Liver (tissue), 3 donors: ENCODE data around the gene FXYD2.

Experiments used
- ATF3 ChIP-seq: IDR thresholded peaks from 2 replicates; pipeline ENCODE4 v1.6.1; 2016; ENCODE audit warnings: antibody characterized with exemption
- CTCF ChIP-seq: fragments of 150-350 bp; IDR thresholded peaks from 2 replicates; pipeline ENCODE4 v1.5.1; 2017; ENCODE audit warnings: improper control_type of control experiment, low read depth, low read length; ENCODE audit not compliant: missing input control
- GABPA ChIP-seq, 2 donors: IDR thresholded peaks in 1 of 2; conservative IDR thresholded peaks in 1 of 2; 2 replicates each; pipeline ENCODE4 v1.6.1; 2016; ENCODE audit warnings: antibody characterized with exemption in 2 of 2, mild to moderate bottlenecking in 1 of 2, moderate library complexity in 1 of 2
- HNF4A ChIP-seq, 2 donors: conservative IDR thresholded peaks; 2 replicates each; pipeline ENCODE4 v1.6.1; 2016; ENCODE audit warnings: antibody characterized with exemption in 2 of 2, mild to moderate bottlenecking in 2 of 2
- JUND ChIP-seq, 2 donors: IDR thresholded peaks; 2 replicates each; pipeline ENCODE4 v1.6.1; 2016; ENCODE audit warnings: antibody characterized with exemption in 2 of 2
- MAX ChIP-seq: IDR thresholded peaks from 2 replicates; pipeline ENCODE4 v1.6.1; 2016; ENCODE audit warnings: antibody characterized with exemption
- RAD21 ChIP-seq, 2 donors: IDR thresholded peaks; 2 replicates each; pipeline ENCODE4 v1.6.1; 2016; ENCODE audit warnings: antibody characterized with exemption in 2 of 2, mild to moderate bottlenecking in 2 of 2
- REST ChIP-seq: IDR thresholded peaks from 2 replicates; pipeline ENCODE4 v1.6.1; 2016; ENCODE audit warnings: antibody characterized with exemption, mild to moderate bottlenecking
- RXRA ChIP-seq, 2 donors: IDR thresholded peaks; 2 replicates each; pipeline ENCODE4 v1.6.1; 2017 to 2018; ENCODE audit warnings: antibody characterized with exemption in 2 of 2, mild to moderate bottlenecking in 1 of 2
- SP1 ChIP-seq: IDR thresholded peaks from 2 replicates; pipeline ENCODE4 v1.6.1; 2018; ENCODE audit warnings: antibody characterized with exemption, mild to moderate bottlenecking
- TAF1 ChIP-seq: conservative IDR thresholded peaks from 2 replicates; pipeline ENCODE4 v1.6.1; 2016; ENCODE audit warnings: antibody characterized with exemption, mild to moderate bottlenecking
- YY1 ChIP-seq: IDR thresholded peaks from 2 replicates; pipeline ENCODE4 v1.6.1; 2016; ENCODE audit warnings: antibody characterized with exemption, mild to moderate bottlenecking
- ZBTB33 ChIP-seq: IDR thresholded peaks from 2 replicates; pipeline ENCODE4 v1.6.1; 2016; ENCODE audit warnings: antibody characterized with exemption
- donor health status: healthy.
- donor health status: healthy.

- TF ChIP-seq MAX = no peak
- no peak for TF ChIP-seq CTCF
- TF ChIP-seq SP1 = no peak
- no peak for TF ChIP-seq ATF3
- TF ChIP-seq RAD21 (IDR thresholded peaks at IDR 0.05) = no peak
- no peak for TF ChIP-seq HNF4A (conservative IDR thresholded peaks at IDR 0.05)
- TF ChIP-seq REST = no peak
- no peak for TF ChIP-seq TAF1
- no peak for TF ChIP-seq GABPA (IDR thresholded peaks at IDR 0.05 in 1 of 2, conservative IDR thresholded peaks at IDR 0.05 in 1 of 2)
- no peak for TF ChIP-seq RXRA (IDR thresholded peaks at IDR 0.05)
- no peak for TF ChIP-seq JUND (IDR thresholded peaks at IDR 0.05)
- TF ChIP-seq YY1 = no peak
- TF ChIP-seq ZBTB33 = no peak
Observed at GRCh38 chr11:117839936-117840813, 15.6 kb upstream of the FXYD2 start.
